Cerebellar nuclear complex (tissue), 1 donor: Measurements from ENCODE around the gene ADIPOR1.
A peak's percentile ranks its signal among the peaks of the same experiment; 100 is the strongest.
"Not testable (repeated sequence)": the region's sequence is repeated elsewhere in the genome, so short reads cannot be mapped to it uniquely, and the experiment has no call there.

Experiments
- DNase-seq, 2 experiments: peaks; one replicate each; lab custom pipeline; 2025; lab: John Stamatoyannopoulos, UW

The ADIPOR1 gene

GRCh38 chr1:202957733-202958543, at the start of gene ADIPOR1:
Gene ADIPOR1, minus strand, starts transcription at chr1:202958312. Its CDS starts 7,242 bp downstream, at chr1:202951070.
- DNase-seq = peak; percentile 41 to 81

- peak; percentile 71 to 91 for DNase-seq
Observed at GRCh38 chr1:203006948-203007871, 49.1 kb upstream of the ADIPOR1 start, which contains the start of gene TMEM183A. Gene TMEM183A, plus strand, starts transcription at chr1:203007374. Its CDS starts 92 bp downstream, at chr1:203007466.

GRCh38 chr1:203005395-203006142, 47.5 kb upstream of the ADIPOR1 start:
- not testable (repeated sequence) for DNase-seq

GRCh38 chr1:203002951-203003350, 44.8 kb upstream of the ADIPOR1 start:
- DNase-seq = no peak

GRCh38 chr1:203001986-203002385, 43.9 kb upstream of the ADIPOR1 start:
- no peak for DNase-seq

- DNase-seq = no peak
Observed at GRCh38 chr1:203000217-203000944, 42.3 kb upstream of the ADIPOR1 start.

- peak in 1 of 2 experiments; percentile 7 for DNase-seq
Observed at GRCh38 chr1:202998836-202999750, 41.0 kb upstream of the ADIPOR1 start.

- DNase-seq = no peak
Observed at GRCh38 chr1:202994756-202995155, 36.6 kb upstream of the ADIPOR1 start.

GRCh38 chr1:202991112-202991511, 33.0 kb upstream of the ADIPOR1 start:
- DNase-seq = no peak

GRCh38 chr1:202989879-202990278, 31.8 kb upstream of the ADIPOR1 start:
- DNase-seq = no peak

GRCh38 chr1:202987922-202988583, 29.9 kb upstream of the ADIPOR1 start:
- no peak for DNase-seq

- no peak for DNase-seq
Observed at GRCh38 chr1:202987255-202987654, 29.1 kb upstream of the ADIPOR1 start.

- DNase-seq = not testable (repeated sequence)
Observed at GRCh38 chr1:202986120-202986519, 28.0 kb upstream of the ADIPOR1 start.

GRCh38 chr1:202982715-202983430, 24.8 kb upstream of the ADIPOR1 start:
- no peak for DNase-seq

GRCh38 chr1:202981939-202982338, 23.8 kb upstream of the ADIPOR1 start:
- no peak for DNase-seq

- DNase-seq = no peak
Observed at GRCh38 chr1:202979459-202979858, 21.3 kb upstream of the ADIPOR1 start.

GRCh38 chr1:202976633-202977032, 18.5 kb upstream of the ADIPOR1 start:
- DNase-seq = no peak

GRCh38 chr1:202974856-202975255, 16.7 kb upstream of the ADIPOR1 start:
- DNase-seq = no peak

- no peak for DNase-seq
Observed at GRCh38 chr1:202972046-202972445, 13.9 kb upstream of the ADIPOR1 start.
